ENCODE measurements around the gene KAZN.

DNA sequence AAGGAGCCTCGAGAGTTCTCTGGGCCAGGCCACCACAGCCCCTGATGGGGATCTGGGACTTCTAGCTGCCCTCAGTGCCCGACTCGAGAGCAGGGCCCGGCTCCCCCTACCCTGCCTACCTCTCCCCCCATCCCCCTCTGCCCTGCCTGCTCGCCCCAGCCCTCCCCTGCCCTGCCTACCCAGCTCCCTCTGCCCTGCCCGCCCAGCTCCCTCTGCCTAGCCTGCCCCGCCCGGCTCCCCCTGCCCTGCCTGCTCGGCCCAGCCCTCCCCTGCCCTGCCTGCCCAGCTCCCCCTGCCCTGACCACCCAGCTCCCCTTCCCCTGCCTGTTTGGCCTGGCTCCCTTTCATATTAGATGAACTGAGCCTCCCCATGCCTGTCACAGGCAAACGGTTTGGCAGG is 437.6 kb downstream of the KAZN start:
- TF ChIP-seq GATA2 (IDR thresholded peaks at IDR 0.05; ENCODE audit: low read depth, low read length) (no peak), GATA3 (IDR thresholded peaks at IDR 0.05; ENCODE audit: low read depth, low read length) (no peak)

Data from SH-SY5Y (cell line).